NT2/D1 (cell line): ENCODE measurements around the gene GNAI1.

ENCODE experiments used
- DNase-seq: peaks from one replicate; pipeline ENCODE4 v3.0.0-alpha.2; 2011; ENCODE audit warnings: low read depth, low spot score
- H3K27me3 ChIP-seq: 2 replicates; pipeline ENCODE4 v1.6.0; 2011; ENCODE audit warnings: mild to moderate bottlenecking; ENCODE audit not compliant: insufficient read length, insufficient read depth
- H3K36me3 ChIP-seq: 2 replicates; pipeline ENCODE4 v1.6.1; 2011; ENCODE audit warnings: mild to moderate bottlenecking, low read length, mixed read lengths; ENCODE audit not compliant: insufficient read depth, insufficient read length
- H3K4me1 ChIP-seq: 2 replicates; pipeline ENCODE4 v1.5.1; 2011; ENCODE audit not compliant: insufficient read depth, insufficient read length
- H3K4me3 ChIP-seq: 2 replicates; pipeline ENCODE4 v1.5.1; 2011; ENCODE audit warnings: low read depth; ENCODE audit not compliant: insufficient read length
- H3K9ac ChIP-seq: 2 replicates; pipeline ENCODE4 v1.6.0; 2011; ENCODE audit warnings: low read depth; ENCODE audit not compliant: insufficient read length
- H3K9me3 ChIP-seq: 2 replicates; pipeline ENCODE4 v1.5.1; 2011; ENCODE audit warnings: mild to moderate bottlenecking, low read length; ENCODE audit not compliant: insufficient read depth
- SUZ12 ChIP-seq: IDR thresholded peaks from 2 replicates; pipeline ENCODE4 v1.6.1; 2011; ENCODE audit not compliant: insufficient read length, insufficient read depth; ENCODE audit errors: extremely low read depth
- YY1 ChIP-seq: IDR thresholded peaks from 2 replicates; pipeline ENCODE4 v1.6.1; 2011; ENCODE audit not compliant: insufficient read length, insufficient read depth
- ZNF274 ChIP-seq: IDR thresholded peaks from 2 replicates; pipeline ENCODE4 v1.6.1; 2011; ENCODE audit warnings: mild to moderate bottlenecking, low read depth, low read length

The GNAI1 gene

GRCh38 chr7:80220022-80220634 is 85.5 kb downstream of the GNAI1 start:
- H3K4me3 ChIP-seq, result no peak overlapping the region
- H3K27me3 ChIP-seq, result no peaks in the 10 kb centered on the region
- no peak overlapping the region for H3K9ac ChIP-seq
- TF ChIP-seq SUZ12, result no peak
- TF ChIP-seq YY1, result no peak
- DNase-seq, result no peak
- peaks cover 6% of the 10 kb centered on the region for H3K36me3 ChIP-seq
- H3K9me3 ChIP-seq, result no peaks in the 10 kb centered on the region
- H3K4me1 ChIP-seq, result no peaks in the 10 kb centered on the region

GRCh38 chr7:80224415-80224814 is 89.8 kb downstream of the GNAI1 start:
- no peak for TF ChIP-seq ZNF274
- TF ChIP-seq YY1, result no peak
- no peak for TF ChIP-seq SUZ12
- no peaks in the 10 kb centered on the region for H3K27me3 ChIP-seq
- no peak for DNase-seq
- no peaks in the 10 kb centered on the region for H3K9me3 ChIP-seq
- H3K9ac ChIP-seq, result no peak overlapping the region
- H3K4me3 ChIP-seq, result no peak overlapping the region
- H3K36me3 ChIP-seq, result no peaks in the 10 kb centered on the region
- no peaks in the 10 kb centered on the region for H3K4me1 ChIP-seq

- H3K27me3 ChIP-seq, result no peaks in the 10 kb centered on the region
- H3K9ac ChIP-seq, result no peak overlapping the region
- H3K9me3 ChIP-seq, result no peaks in the 10 kb centered on the region
- no peak overlapping the region for H3K4me3 ChIP-seq
- TF ChIP-seq YY1 (no peak), ZNF274 (no peak), SUZ12 (no peak)
- no peaks in the 10 kb centered on the region for H3K36me3 ChIP-seq
- no peak for DNase-seq
- no peaks in the 10 kb centered on the region for H3K4me1 ChIP-seq
Observed at GRCh38 chr7:80225361-80225760, 90.7 kb downstream of the GNAI1 start.

- Histone ChIP-seq H3K9ac (no peak overlapping the region), H3K27me3 (no peaks in the 10 kb centered on the region), H3K36me3 (no peaks in the 10 kb centered on the region), H3K4me3 (no peak overlapping the region), H3K9me3 (no peaks in the 10 kb centered on the region), H3K4me1 (no peaks in the 10 kb centered on the region)
- DNase-seq, result no peak
- TF ChIP-seq YY1, result no peak
Observed at GRCh38 chr7:80226629-80227028, 92.0 kb downstream of the GNAI1 start.

- TF ChIP-seq ZNF274 (no peak), SUZ12 (no peak)
- Histone ChIP-seq H3K27me3 (no peaks in the 10 kb centered on the region), H3K36me3 (no peaks in the 10 kb centered on the region), H3K4me3 (no peak overlapping the region), H3K4me1 (no peaks in the 10 kb centered on the region), H3K9ac (no peak overlapping the region), H3K9me3 (no peaks in the 10 kb centered on the region)
- DNase-seq, result peak; percentile 36
Observed at GRCh38 chr7:80230327-80230726, 95.7 kb downstream of the GNAI1 start.

- TF ChIP-seq ZNF274, result no peak
- TF ChIP-seq YY1, result no peak
- TF ChIP-seq SUZ12, result no peak
- H3K9me3 ChIP-seq, result no peaks in the 10 kb centered on the region
- no peak overlapping the region for H3K4me3 ChIP-seq
- H3K9ac ChIP-seq, result no peak overlapping the region
- no peaks in the 10 kb centered on the region for H3K4me1 ChIP-seq
- H3K36me3 ChIP-seq, result no peaks in the 10 kb centered on the region
- H3K27me3 ChIP-seq, result no peaks in the 10 kb centered on the region
- no peak for DNase-seq
Observed at GRCh38 chr7:80231707-80232106, 97.1 kb downstream of the GNAI1 start.

- DNase-seq, result no peak
- Histone ChIP-seq H3K9me3 (no peaks in the 10 kb centered on the region), H3K4me1 (no peaks in the 10 kb centered on the region), H3K9ac (no peak overlapping the region), H3K27me3 (no peaks in the 10 kb centered on the region), H3K36me3 (no peaks in the 10 kb centered on the region), H3K4me3 (no peak overlapping the region)
- no peak for TF ChIP-seq SUZ12
- TF ChIP-seq YY1, result no peak
Observed at GRCh38 chr7:80232979-80233724, 98.5 kb downstream of the GNAI1 start.
